MCF 10A (cell line): ENCODE results near the gene MAGED2. TPM values are rescaled to one million over a fixed set of nuclear protein-coding genes. Genes with fewer than 3 reads are reported as not detected.

Experiments used
- BruUV-seq: library from RNA; stranded (reverse); fragments of 400-500 nt; replicated peaks from 2 replicates; lab custom pipeline; 2021; lab: Mats Ljungman, UMichigan
- CTCF ChIA-PET: fragments of 300-600 bp; sonication (Branson Sonifier 250); formaldehyde crosslinking; extraction: SDS; loops from one replicate; lab custom pipeline; 2021; ENCODE audit warnings: antibody characterized with exemption, inconsistent platforms; lab: Yijun Ruan, JAX
- POLR2A ChIA-PET: fragments of 300-600, 350-650 bp; sonication (Branson Sonifier 250); formaldehyde crosslinking; extraction: SDS; loops from one replicate; lab custom pipeline; 2020; ENCODE audit warnings: antibody characterized with exemption, inconsistent platforms; lab: Yijun Ruan, JAX
- DNase-seq: peaks from one replicate; pipeline ENCODE4 v3.0.0-alpha.2; 2018; ENCODE audit not compliant: unreplicated experiment
- H3K27ac Mint-ChIP-seq: one replicate; pipeline ENCODE4 v1.8.0; 2022; ENCODE audit warnings: mild to moderate bottlenecking, low read depth, mixed read lengths; ENCODE audit not compliant: unreplicated experiment
- H3K27me3 Mint-ChIP-seq: one replicate; pipeline ENCODE4 v1.8.0; 2022; ENCODE audit warnings: mixed read lengths; ENCODE audit not compliant: insufficient read depth, unreplicated experiment
- H3K36me3 Mint-ChIP-seq: one replicate; pipeline ENCODE4 v1.8.0; 2022; ENCODE audit warnings: mild to moderate bottlenecking, moderate library complexity, mixed read lengths; ENCODE audit not compliant: insufficient read depth, unreplicated experiment
- H3K4me1 Mint-ChIP-seq: one replicate; pipeline ENCODE4 v1.8.0; 2022; ENCODE audit warnings: mixed read lengths; ENCODE audit not compliant: insufficient read depth, unreplicated experiment
- H3K4me3 Mint-ChIP-seq: one replicate; pipeline ENCODE4 v1.8.0; 2022; ENCODE audit warnings: mild to moderate bottlenecking, moderate library complexity, mixed read lengths; ENCODE audit not compliant: unreplicated experiment
- H3K9me3 Mint-ChIP-seq: one replicate; pipeline ENCODE4 v1.8.0; 2022; ENCODE audit warnings: mixed read lengths; ENCODE audit not compliant: unreplicated experiment
- intact Hi-C: fragments of 100-400 bp; cut with micrococcal nuclease; formaldehyde crosslinking; loops from 2 replicates; pipeline ENCODE4 v1.14.1; 2022
- total RNA-seq: library from RNA; stranded (reverse); gene quantifications from 2 replicates; pipeline ENCODE4 v1.2.3, GENCODE V29; 2022
- TF ChIP-seq, protein P1 (sequence below): fragments of 200-600 bp; IDR thresholded peaks from one replicate; pipeline ENCODE4 v1.8.0; 2022; ENCODE audit warnings: antibody characterized with exemption, mild to moderate bottlenecking; ENCODE audit not compliant: unreplicated experiment

MAGED2 gene
- total RNA-seq, 1 experiment from 2014 or later, result 34.3 TPM

DNA sequence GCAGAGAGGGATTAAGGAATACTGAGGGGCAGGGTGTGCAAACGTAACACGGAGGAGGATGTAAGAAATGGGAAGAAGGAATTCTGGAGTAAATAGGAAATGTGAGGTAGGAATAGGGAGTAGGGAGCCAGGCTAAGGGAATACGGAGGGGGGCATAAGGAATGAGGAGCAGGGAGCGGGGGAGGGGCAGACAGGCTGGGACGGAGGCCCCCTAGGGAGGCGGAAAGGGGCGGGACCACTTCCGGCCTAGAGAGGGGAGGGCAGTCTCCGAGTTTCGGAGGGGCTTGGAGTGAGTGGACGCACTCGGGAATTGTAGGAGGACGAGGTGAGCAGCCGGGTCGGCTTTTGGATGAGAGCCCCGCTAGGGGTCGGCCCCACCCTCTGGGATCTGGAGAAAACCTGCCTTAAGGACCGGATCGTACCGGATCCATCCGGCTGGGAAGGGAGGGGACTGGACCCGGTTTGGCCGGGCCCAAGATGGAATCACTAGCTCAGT lies 612 bp downstream of the MAGED2 start:
- Mint-ChIP-seq H3K4me1 (no peaks in the 10 kb centered on the region), H3K27ac (peak overlapping the region; percentile 82), H3K36me3 (peaks cover 10% of the 10 kb centered on the region), H3K9me3 (no peaks in the 10 kb centered on the region), H3K27me3 (peaks cover 56% of the 10 kb centered on the region), H3K4me3 (peak overlapping the region; percentile 94)
- TF ChIP-seq, protein P1, sequence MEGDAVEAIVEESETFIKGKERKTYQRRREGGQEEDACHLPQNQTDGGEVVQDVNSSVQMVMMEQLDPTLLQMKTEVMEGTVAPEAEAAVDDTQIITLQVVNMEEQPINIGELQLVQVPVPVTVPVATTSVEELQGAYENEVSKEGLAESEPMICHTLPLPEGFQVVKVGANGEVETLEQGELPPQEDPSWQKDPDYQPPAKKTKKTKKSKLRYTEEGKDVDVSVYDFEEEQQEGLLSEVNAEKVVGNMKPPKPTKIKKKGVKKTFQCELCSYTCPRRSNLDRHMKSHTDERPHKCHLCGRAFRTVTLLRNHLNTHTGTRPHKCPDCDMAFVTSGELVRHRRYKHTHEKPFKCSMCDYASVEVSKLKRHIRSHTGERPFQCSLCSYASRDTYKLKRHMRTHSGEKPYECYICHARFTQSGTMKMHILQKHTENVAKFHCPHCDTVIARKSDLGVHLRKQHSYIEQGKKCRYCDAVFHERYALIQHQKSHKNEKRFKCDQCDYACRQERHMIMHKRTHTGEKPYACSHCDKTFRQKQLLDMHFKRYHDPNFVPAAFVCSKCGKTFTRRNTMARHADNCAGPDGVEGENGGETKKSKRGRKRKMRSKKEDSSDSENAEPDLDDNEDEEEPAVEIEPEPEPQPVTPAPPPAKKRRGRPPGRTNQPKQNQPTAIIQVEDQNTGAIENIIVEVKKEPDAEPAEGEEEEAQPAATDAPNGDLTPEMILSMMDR, result no peak
- ChIA-PET POLR2A (interaction anchor here (0.6 to 1.6 kb wide), 6 partner anchors 15 to 626 kb away, joined by 3 to 10 read pairs (median 4); partner anchors contain the start of gene APEX2), CTCF (interaction anchor here (0.7 to 1.5 kb wide), 3 partner anchors 40 to 253 kb away, joined by 3 to 4 read pairs (median 3); no protein-coding TSS in a partner anchor)
- DNase-seq, result peak; percentile 23
- no TSS peak for BruUV-seq
- intact Hi-C loops, result no loop called here

DNA sequence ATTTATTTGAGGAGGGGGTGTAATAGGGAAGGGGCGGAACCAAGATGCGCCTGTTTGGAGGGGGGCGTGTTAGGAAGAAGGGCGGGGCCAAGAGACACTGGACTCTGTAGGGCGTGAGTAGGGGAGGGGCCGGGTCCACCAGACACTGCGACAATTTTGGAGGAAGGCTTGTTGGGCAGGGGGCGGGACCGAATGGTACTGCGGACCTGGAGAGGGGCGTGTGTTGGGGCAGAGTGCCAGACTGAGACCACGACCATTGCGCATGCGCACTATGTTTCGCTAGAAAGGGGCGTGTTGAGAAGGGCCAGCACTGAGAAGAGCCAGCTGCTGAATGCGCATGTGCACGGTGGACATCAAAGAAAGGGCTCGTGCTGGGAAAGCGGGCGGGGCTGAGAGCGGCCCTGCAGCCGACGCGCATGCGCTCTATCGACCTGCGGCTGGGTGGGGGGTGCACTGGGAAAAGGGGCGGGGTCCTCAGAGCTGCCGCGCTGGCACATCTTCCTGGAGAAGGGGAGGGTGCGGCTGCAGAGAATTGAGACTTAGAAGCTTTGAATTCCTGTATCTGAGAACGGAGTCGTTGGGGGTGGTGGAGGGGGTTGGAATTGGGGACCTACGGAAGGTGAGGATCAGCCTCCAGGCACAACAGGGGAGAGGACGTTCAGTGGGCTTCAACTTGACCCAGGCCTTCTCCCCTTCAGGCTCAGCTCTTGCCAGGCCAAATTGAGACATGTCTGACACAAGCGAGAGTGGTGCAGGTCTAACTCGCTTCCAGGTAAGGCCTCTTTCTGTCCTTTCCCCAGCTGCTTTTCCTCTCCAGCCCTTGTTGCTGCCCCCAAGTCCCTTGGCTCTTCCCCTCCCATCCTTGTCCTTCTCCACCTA lies 1.3 kb downstream of the MAGED2 start:
- ChIA-PET CTCF (interaction anchor here (1.1 to 1.5 kb wide), 2 partner anchors 169 to 252 kb away, joined by 3 to 4 read pairs; no protein-coding TSS in a partner anchor), POLR2A (interaction anchor here (0.6 to 1.6 kb wide), 7 partner anchors 15 to 627 kb away, joined by 3 to 10 read pairs (median 4); partner anchors contain the start of gene APEX2)
- H3K27ac Mint-ChIP-seq, result peak overlapping the region; percentile 82
- peak overlapping the region; percentile 94 for H3K4me3 Mint-ChIP-seq
- BruUV-seq, result no TSS peak
- intact Hi-C loops, result no loop called here
- no peaks in the 10 kb centered on the region for H3K4me1 Mint-ChIP-seq
- peak; percentile 93 for DNase-seq
- TF ChIP-seq, protein P1, result no peak
- peaks cover 49% of the 10 kb centered on the region for H3K27me3 Mint-ChIP-seq
- H3K36me3 Mint-ChIP-seq, result peaks cover 17% of the 10 kb centered on the region
- no peaks in the 10 kb centered on the region for H3K9me3 Mint-ChIP-seq

DNA sequence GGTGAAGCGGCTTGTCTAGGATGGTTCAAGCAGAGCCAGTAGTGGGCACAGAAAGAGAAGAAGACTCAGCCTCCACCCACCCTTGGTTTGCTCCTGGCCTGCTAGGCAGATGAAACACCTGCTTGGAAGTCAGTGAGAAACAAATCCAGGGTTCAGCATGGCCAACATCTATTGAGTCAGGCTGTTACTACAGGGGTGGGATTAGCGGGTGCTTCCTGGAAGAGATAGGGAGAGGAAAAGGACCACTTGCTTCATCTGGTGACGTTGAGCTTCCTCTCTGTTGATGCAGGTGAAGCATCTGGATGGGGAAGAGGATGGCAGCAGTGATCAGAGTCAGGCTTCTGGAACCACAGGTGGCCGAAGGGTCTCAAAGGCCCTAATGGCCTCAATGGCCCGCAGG lies 3.0 kb downstream of the MAGED2 start:
- TF ChIP-seq, protein P1, result no peak

More for the DNA sequence above, 3.0 kb downstream of the MAGED2 start:
- no peak overlapping the region for H3K27ac Mint-ChIP-seq
- ChIA-PET POLR2A (interaction anchor here (0.7 kb wide), 1 partner anchor 656 kb away, joined by 3 read pairs; no protein-coding TSS in a partner anchor), CTCF (interaction anchor here (0.6 kb wide), 1 partner anchor 81 kb away, joined by 3 read pairs; no protein-coding TSS in a partner anchor)
- no peak for DNase-seq
- H3K36me3 Mint-ChIP-seq, result peaks cover 24% of the 10 kb centered on the region
- H3K4me1 Mint-ChIP-seq, result no peaks in the 10 kb centered on the region
- no peaks in the 10 kb centered on the region for H3K9me3 Mint-ChIP-seq
- no peak overlapping the region for H3K4me3 Mint-ChIP-seq
- intact Hi-C loops, result no loop called here
- BruUV-seq, result no TSS peak
- H3K27me3 Mint-ChIP-seq, result peaks cover 37% of the 10 kb centered on the region
